GM12873 (cell line): ENCODE measurements around the gene SLC16A2.

ENCODE experiments used
- TF ChIP-seq, protein P1 (sequence below): IDR thresholded peaks from 2 replicates; pipeline ENCODE4 v1.5.1; 2012; ENCODE audit warnings: low read depth, mild to moderate bottlenecking, moderate library complexity, low read length, control low read depth; ENCODE audit not compliant: insufficient read depth; ENCODE audit errors: missing control alignments

Gene SLC16A2

DNA sequence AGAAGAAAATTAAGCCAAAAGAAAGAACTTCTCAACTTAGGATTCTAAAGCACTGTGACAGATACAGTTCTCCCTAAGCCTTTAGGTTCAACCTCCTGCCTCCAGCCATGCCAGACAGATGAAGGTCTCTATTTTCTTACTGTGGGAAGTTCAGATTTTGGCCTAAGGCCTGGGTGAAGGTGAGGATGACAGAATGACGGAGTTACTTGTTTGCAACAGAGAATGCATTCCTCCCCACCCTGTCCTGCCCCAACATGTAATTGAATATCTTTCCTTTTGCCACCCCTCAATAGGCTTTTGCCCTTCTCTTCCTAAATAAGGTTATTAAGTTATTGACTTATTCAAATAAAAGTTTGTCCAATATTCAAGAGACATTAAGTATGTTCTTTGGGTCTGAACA is 25.6 kb downstream of the SLC16A2 start:
- TF ChIP-seq, protein P1, sequence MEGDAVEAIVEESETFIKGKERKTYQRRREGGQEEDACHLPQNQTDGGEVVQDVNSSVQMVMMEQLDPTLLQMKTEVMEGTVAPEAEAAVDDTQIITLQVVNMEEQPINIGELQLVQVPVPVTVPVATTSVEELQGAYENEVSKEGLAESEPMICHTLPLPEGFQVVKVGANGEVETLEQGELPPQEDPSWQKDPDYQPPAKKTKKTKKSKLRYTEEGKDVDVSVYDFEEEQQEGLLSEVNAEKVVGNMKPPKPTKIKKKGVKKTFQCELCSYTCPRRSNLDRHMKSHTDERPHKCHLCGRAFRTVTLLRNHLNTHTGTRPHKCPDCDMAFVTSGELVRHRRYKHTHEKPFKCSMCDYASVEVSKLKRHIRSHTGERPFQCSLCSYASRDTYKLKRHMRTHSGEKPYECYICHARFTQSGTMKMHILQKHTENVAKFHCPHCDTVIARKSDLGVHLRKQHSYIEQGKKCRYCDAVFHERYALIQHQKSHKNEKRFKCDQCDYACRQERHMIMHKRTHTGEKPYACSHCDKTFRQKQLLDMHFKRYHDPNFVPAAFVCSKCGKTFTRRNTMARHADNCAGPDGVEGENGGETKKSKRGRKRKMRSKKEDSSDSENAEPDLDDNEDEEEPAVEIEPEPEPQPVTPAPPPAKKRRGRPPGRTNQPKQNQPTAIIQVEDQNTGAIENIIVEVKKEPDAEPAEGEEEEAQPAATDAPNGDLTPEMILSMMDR = no peak

DNA sequence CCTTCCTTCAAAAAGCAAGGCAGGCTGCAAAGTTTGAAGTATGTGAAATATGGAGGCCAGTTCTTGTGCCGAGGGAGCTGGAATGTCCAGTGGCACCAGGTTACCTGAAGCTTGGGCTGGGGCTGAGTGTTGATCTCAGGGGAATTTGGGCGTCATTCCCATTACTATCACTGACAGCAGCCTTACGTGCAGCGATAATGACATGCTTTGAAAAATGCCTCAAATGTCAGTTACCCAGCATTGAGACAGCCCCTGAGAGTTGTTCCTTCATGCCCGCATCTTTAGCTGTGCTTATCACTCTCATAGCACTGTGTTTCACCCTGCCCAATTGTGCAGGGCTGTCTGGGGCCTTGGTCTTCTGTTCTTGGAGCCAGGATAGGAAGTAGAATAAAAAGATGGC is 27.4 kb downstream of the SLC16A2 start:
- TF ChIP-seq, protein P1 = no peak

DNA sequence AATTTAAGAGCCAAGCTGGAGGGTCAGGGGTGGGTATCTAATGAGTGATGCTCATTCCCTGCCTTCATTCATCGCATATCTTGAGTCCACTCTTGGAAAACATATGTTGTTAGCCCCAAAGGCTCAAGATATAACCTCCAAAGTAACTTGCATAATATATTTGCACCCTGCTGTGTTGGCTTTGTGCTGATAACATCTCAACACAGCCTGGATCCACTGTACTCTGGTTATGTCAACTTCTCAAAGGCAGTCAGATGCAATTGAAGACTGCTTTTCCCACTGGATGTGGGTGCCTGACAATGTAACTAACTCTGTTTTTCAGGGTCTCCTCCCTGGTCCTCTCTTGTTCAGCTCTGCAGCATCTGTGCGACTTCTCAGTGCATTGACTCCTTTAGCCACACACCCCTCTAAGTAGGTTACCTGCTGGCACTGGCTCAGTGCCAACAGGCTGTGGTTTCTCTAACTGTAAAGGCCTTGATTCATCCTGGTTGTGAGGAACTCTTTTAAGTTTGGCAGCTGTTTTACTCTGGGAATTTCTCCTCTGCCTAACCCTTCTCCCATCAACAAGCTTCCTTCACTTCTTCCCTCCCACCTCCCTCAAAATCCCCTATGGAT is 28.1 kb downstream of the SLC16A2 start:
- TF ChIP-seq, protein P1 = no peak

DNA sequence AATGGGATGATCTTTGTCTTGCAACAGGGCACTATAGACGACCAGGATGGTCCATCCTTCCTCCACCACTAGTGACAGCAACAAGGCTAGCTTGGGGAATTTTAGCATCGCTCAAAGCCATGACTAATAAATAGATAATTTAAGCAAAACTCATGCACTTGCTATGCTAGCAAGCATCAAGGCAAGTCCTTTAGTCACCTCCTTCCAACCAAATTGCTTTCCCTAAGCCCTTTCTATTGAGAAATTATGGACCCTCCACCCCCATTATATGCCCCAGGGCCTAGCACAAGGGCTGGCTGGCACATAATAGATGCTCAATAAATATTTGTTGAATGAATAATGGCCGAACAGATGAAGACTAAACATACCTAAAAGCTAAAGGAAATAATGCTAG is 28.6 kb downstream of the SLC16A2 start:
- TF ChIP-seq, protein P1 = no peak

DNA sequence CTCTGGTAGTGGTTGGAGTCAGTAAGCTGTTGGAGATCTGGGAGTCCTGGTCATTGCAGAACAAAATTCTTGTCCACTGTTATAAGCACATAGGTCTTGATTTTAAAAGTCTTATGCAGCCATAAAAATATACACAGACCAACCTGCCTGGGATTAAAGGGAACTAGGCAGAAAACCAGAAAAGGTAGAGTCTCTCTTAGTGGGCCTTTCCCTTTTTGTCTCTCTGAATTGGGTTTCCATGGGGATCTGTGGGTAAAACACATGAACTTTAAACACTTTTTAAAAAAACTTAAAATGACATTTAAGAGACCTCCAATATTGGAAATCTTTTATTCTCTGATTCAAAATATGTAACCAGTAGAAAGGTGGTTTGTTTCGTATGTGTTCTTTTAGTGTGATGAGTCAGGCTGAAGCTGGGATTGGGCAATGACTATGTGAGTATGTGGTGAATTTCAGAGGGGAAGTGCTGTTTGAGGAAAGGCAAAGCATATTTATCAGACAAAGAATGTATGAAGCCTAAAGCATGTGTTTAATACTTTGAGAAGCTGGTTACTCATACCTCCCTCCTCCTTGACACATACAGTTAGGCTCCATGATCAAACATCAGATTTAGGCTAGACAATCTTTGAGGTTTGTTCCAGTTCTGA is 29.6 kb downstream of the SLC16A2 start:
- TF ChIP-seq, protein P1 = no peak

DNA sequence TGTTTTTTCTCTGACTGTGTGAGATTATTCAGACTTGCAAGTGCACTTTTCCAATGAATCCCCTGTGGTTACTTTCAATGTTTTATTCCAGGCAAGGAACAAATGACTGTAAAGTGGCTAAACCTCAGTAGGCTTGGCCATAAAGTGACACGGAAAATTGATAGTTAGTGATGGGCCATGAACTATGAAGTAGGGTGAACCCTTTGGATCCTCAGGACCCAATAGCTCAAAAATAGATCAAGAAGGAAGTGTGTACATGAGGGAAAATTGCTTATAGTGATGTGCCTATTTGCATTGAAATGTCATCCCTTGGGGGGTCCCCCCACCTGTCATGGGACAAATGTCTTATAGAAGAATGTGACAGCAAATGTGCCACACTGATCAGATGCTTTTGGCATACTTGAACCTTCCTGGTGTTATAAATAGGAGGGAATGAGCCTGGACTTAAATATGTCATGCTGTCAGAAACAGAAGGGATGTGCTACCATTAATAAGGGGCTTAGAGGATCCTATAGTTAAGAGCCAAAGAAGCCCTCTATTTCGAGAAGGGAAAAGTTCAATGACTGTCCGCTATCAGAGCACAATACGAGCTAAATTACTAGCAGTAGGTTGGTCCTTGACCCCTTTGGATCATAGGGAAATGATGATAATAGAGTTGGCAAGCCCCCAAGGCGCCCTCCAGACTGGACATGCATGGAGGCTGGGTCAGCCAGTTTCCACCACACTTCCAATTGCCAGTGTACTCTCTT is 30.3 kb downstream of the SLC16A2 start:
- TF ChIP-seq, protein P1 = no peak

DNA sequence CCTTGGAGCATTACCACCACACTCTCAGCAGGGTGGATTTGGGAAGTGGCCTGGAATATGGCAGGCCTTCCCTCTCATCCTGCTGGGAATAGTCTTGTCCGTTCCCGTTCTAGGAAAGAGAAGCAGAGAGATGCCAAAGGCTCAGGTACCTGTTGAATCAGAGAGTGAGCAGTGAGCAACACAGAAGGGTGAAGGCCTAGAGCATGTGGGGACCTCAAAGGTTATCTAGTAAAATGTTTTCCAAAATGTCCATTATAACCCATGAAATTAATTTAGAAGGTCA is 30.8 kb downstream of the SLC16A2 start:
- TF ChIP-seq, protein P1 = no peak
